ENCODE data around the gene C16orf95. TPM values are rescaled to one million over a fixed set of nuclear protein-coding genes. Genes with fewer than 3 reads are reported as not detected.

C16orf95 gene
- total RNA-seq, 4 donors from 2014 or later, result 0.67 to 4.2 (median 2.2) TPM

- 58% methylated on average over 10 of the region's 10 CpGs; no CpG with 5 or more reads in 1 of the 2 donors for WGBS, 2 donors (ENCODE audit: low coverage in 1 of 2)
- Histone ChIP-seq H3K27ac (no peak overlapping the region), H3K36me3 (no peaks in the 10 kb centered on the region), H3K4me3 (no peak overlapping the region), H3K9me3 (peaks cover 0 to 12% (median 0%) of the 10 kb centered on the region in 3 donors), H3K27me3 (peaks cover 10% of the 10 kb centered on the region), H3K4me1 (peaks cover 0 to 4% (median 0%) of the 10 kb centered on the region in 3 donors)
- TF ChIP-seq EP300 (IDR thresholded peaks at IDR 0.05) (no peak), CTCF (IDR thresholded peaks at IDR 0.05) (no peak), POLR2A (IDR thresholded peaks at IDR 0.05) (no peak), POLR2AphosphoS5 (IDR thresholded peaks at IDR 0.05) (no peak)
- ATAC-seq, result no peak
Measured at GRCh38 chr16:87304951-87305350, 12.2 kb downstream of the C16orf95 start.

DNA sequence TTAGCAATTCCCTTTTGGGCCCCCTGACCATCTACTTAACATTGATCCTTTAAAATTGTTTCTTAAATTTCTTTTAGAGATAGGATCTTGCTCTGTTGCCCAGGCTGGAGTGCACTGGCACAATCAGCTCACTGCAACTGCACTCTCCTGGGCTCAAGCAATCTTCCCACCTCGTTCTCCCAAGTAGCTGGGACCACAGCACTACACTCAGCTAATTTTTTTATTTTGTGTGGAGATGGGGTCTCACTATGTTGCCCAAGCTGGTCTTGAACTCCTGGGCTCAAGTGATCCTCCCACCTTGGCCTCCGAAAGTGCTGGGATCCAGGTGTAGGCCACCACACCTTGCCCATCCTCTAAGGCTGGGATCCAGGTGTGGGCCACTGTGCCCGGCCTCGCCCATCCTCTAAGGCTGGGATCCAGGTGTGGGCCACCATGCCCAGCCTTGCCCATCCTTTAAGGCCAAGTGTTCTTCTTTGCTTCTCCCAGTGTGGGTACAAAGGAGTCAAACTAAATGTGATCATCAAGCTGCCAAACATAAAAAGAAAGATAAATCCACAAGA lies 13.2 kb downstream of the C16orf95 start:
- ATAC-seq, result no peak
- H3K27ac ChIP-seq, result no peak overlapping the region
- H3K9me3 ChIP-seq, result peaks cover 0 to 12% (median 0%) of the 10 kb centered on the region in 3 donors
- TF ChIP-seq POLR2AphosphoS5 (IDR thresholded peaks at IDR 0.05), result no peak
- TF ChIP-seq EP300 (IDR thresholded peaks at IDR 0.05), result no peak
- no peak for TF ChIP-seq CTCF (IDR thresholded peaks at IDR 0.05)
- no peak for TF ChIP-seq POLR2A (IDR thresholded peaks at IDR 0.05)
- peaks cover 10% of the 10 kb centered on the region for H3K27me3 ChIP-seq
- 100% methylated on average over 1 of the region's 4 CpGs for WGBS, 2 donors (ENCODE audit: low coverage in 1 of 2)
- no peaks in the 10 kb centered on the region for H3K36me3 ChIP-seq
- H3K4me1 ChIP-seq, result peaks cover 0 to 4% (median 0%) of the 10 kb centered on the region in 3 donors
- no peak overlapping the region for H3K4me3 ChIP-seq

- Histone ChIP-seq H3K36me3 (no peaks in the 10 kb centered on the region), H3K27ac (no peak overlapping the region), H3K27me3 (peaks cover 10% of the 10 kb centered on the region), H3K9me3 (peaks cover 0 to 7% (median 0%) of the 10 kb centered on the region in 3 donors), H3K4me1 (peaks cover 0 to 4% (median 0%) of the 10 kb centered on the region in 3 donors), H3K4me3 (no peak overlapping the region)
- TF ChIP-seq POLR2A (IDR thresholded peaks at IDR 0.05) (no peak), EP300 (IDR thresholded peaks at IDR 0.05) (no peak), POLR2AphosphoS5 (IDR thresholded peaks at IDR 0.05) (no peak), CTCF (IDR thresholded peaks at IDR 0.05) (no peak)
- no peak for ATAC-seq
- 83% methylated on average over 1 of the region's 7 CpGs; no CpG with 5 or more reads in 1 of the 2 donors for WGBS, 2 donors (ENCODE audit: low coverage in 1 of 2)
Measured at GRCh38 chr16:87303431-87303930, 13.7 kb downstream of the C16orf95 start.

DNA sequence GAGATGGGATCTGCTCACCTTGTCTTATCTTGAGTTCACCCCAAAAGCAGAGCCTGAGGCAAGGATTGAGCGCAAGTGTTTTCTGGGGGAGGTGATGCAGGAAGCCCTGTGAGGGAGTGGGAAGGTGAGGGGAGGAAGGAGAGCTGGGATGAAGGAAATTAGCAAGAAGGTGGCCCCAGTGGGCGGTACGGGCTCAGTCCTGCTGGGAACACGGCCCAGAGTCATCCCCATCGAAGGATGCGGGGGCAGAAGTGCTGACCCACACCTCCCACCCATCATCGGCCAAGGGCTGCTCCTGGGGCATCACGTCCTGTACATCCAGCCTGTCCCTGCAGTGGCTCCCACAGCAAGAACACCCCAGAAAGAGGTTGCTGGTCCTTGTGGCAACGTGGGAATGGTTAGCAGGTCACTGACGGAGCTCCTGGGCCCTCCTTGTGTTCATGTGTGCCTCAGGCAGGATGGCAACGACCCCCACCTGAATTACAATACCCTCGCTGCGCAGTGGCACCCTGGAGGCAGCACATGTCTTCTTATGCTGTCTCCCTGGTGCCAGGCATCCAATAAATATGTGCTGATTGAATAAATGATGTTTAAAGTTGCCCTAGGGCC lies 18.2 kb downstream of the C16orf95 start:
- no peak for ATAC-seq
- 83 to 100% methylated on average over 1 to 7 of the region's 13 CpGs for WGBS, 2 donors (ENCODE audit: low coverage in 1 of 2)

More for the DNA sequence above, 18.2 kb downstream of the C16orf95 start:
- H3K4me1 ChIP-seq, result no peaks in the 10 kb centered on the region
- no peaks in the 10 kb centered on the region for H3K27me3 ChIP-seq
- H3K36me3 ChIP-seq, result no peaks in the 10 kb centered on the region
- no peak overlapping the region for H3K27ac ChIP-seq
- no peaks in the 10 kb centered on the region for H3K9me3 ChIP-seq
- H3K4me3 ChIP-seq, result no peak overlapping the region
- TF ChIP-seq POLR2A (IDR thresholded peaks at IDR 0.05) (no peak), CTCF (IDR thresholded peaks at IDR 0.05) (no peak), POLR2AphosphoS5 (IDR thresholded peaks at IDR 0.05) (no peak), EP300 (IDR thresholded peaks at IDR 0.05) (no peak)
